A549 (cell line): ENCODE results near the gene NANOGP8. TPM values are rescaled to one million over a fixed set of nuclear protein-coding genes. Genes with fewer than 3 reads are reported as not detected.

ENCODE experiments used
- ATAC-seq, 2 experiments: fragments of 200-7000 bp in 1 of 2; fragments of >200 bp in 1 of 2; cut with Nextera tagmentation in 1 of 2; cut with Tn5 transposase in 1 of 2; 3 replicates each; pipeline versions ENCODE4 v1.8.0 to v1.9.1; 2018 to 2020; ENCODE audit warnings: mild to moderate bottlenecking in 1 of 2, moderate library complexity in 1 of 2
- CTCF ChIA-PET: fragments of 300-600 bp; sonication (Branson Sonifier 250); formaldehyde crosslinking; extraction: SDS; loops from one replicate; lab custom pipeline; 2021; ENCODE audit warnings: antibody characterized with exemption, inconsistent platforms; lab: Yijun Ruan, JAX
- POLR2A ChIA-PET: fragments of 350-600 bp; formaldehyde crosslinking; extraction: SDS; loops from one replicate; lab custom pipeline; 2021; ENCODE audit warnings: antibody characterized with exemption, inconsistent platforms; lab: Yijun Ruan, JAX
- DNase-seq, 2 experiments: peaks; one replicate each; pipeline versions ENCODE4 v3.0.0 to v3.0.0-alpha.2; 2011 to 2016; ENCODE audit warnings: low read depth in 1 of 2, low spot score in 1 of 2
- FAIRE-seq: peaks from 2 replicates; lab custom pipeline; 2011; peaks lifted over from hg19 to GRCh38; lab: Jason Lieb, UNC
- H3K27ac ChIP-seq, 2 experiments: fragments of >200 bp; sonication (Bioruptor Twin); formaldehyde crosslinking; 3 replicates each; pipeline ENCODE4 v1.5.1; 2016 to 2017
- H3K4me1 ChIP-seq: fragments of >200 bp; sonication (Bioruptor Twin); formaldehyde crosslinking; 3 replicates; pipeline ENCODE4 v1.6.1; 2016
- H3K4me2 ChIP-seq: fragments of >200 bp; sonication (Bioruptor Twin); formaldehyde crosslinking; 3 replicates; pipeline ENCODE4 v1.6.1; 2016
- H3K4me3 ChIP-seq: fragments of >200 bp; sonication (Bioruptor Twin); formaldehyde crosslinking; 3 replicates; pipeline ENCODE4 v1.5.1; 2016
- H3K9me3 ChIP-seq: fragments of >200 bp; sonication (Bioruptor Twin); formaldehyde crosslinking; 3 replicates; pipeline ENCODE4 v1.6.1; 2016
- CBX8 ChIP-seq: fragments of 200-600 bp; sonication (generic); IDR thresholded peaks from 2 replicates; pipeline ENCODE4 v1.6.1; 2016
- CHD4 ChIP-seq: fragments of 200-600 bp; sonication (generic); IDR thresholded peaks from 2 replicates; pipeline ENCODE4 v1.6.1; 2016; ENCODE audit warnings: antibody characterized with exemption, mild to moderate bottlenecking, borderline replicate concordance
- EP300 ChIP-seq, 2 experiments: fragments of >200 bp; sonication (Bioruptor Twin); formaldehyde crosslinking; IDR thresholded peaks; 2 replicates in 1 of 2; 3 replicates in 1 of 2; pipeline ENCODE4 v1.6.1; 2016 to 2017
- FOSB ChIP-seq: fragments of 250-450 bp; sonication (Bioruptor Pico); IDR thresholded peaks from 2 replicates; pipeline ENCODE4 v1.5.0; 2020; ENCODE audit warnings: mild to moderate bottlenecking, moderate library complexity
- FOSL2 ChIP-seq, 2 experiments: fragments of 450-650 bp in 1 of 2; fragments of >200 bp in 1 of 2; sonication (Bioruptor Twin) in 1 of 2; formaldehyde crosslinking; IDR thresholded peaks; 2 replicates each; pipeline versions ENCODE4 v1.5.0 to v1.6.1; 2016 to 2020; ENCODE audit warnings: mild to moderate bottlenecking in 1 of 2, moderate library complexity in 1 of 2
- HOXA7 ChIP-seq: fragments of 250-450 bp; sonication (Bioruptor Pico); IDR thresholded peaks from 2 replicates; pipeline ENCODE4 v1.5.0; 2020; ENCODE audit warnings: mild to moderate bottlenecking, moderate library complexity
- HOXB13 ChIP-seq: fragments of 250-450 bp; sonication (Bioruptor Pico); IDR thresholded peaks from 2 replicates; pipeline ENCODE4 v1.5.0; 2020; ENCODE audit warnings: low read depth, mild to moderate bottlenecking, moderate library complexity
- JUNB ChIP-seq: fragments of >200 bp; sonication (Bioruptor Twin); formaldehyde crosslinking; IDR thresholded peaks from 2 replicates; pipeline ENCODE4 v1.6.1; 2016
- KDM1A ChIP-seq: fragments of 200-600 bp; sonication (generic); IDR thresholded peaks from 2 replicates; pipeline ENCODE4 v1.6.1; 2016; ENCODE audit warnings: low read depth, mild to moderate bottlenecking
- KDM5A ChIP-seq: fragments of 200-600 bp; sonication (generic); IDR thresholded peaks from 2 replicates; pipeline ENCODE4 v1.6.1; 2016; ENCODE audit warnings: antibody characterized with exemption, mild to moderate bottlenecking
- MAZ ChIP-seq: fragments of 150-350 bp; IDR thresholded peaks from 2 replicates; pipeline ENCODE4 v1.6.1; 2014; ENCODE audit warnings: antibody characterized with exemption, low read depth, low read length, borderline replicate concordance
- MYC ChIP-seq: IDR thresholded peaks from 2 replicates; pipeline ENCODE4 v1.6.1; 2012; ENCODE audit warnings: mild to moderate bottlenecking, inconsistent platforms, low read length, improper control_type of control experiment, borderline replicate concordance
- NFE2L2 ChIP-seq: fragments of 150-350 bp; conservative IDR thresholded peaks from 2 replicates; pipeline ENCODE4 v1.6.1; 2014; ENCODE audit warnings: low read length
- NR3C1 ChIP-seq: fragments of >200 bp; sonication (Bioruptor Twin); formaldehyde crosslinking; IDR thresholded peaks from 3 replicates; pipeline ENCODE4 v1.6.1; 2017
- POLR2AphosphoS2 ChIP-seq: conservative IDR thresholded peaks from 2 replicates; pipeline ENCODE4 v1.6.1; 2012; ENCODE audit warnings: low read length, improper control_type of control experiment, inconsistent platforms
- RARB ChIP-seq: fragments of 250-450 bp; sonication (Bioruptor Pico); IDR thresholded peaks from 2 replicates; pipeline ENCODE4 v1.8.0; 2021; ENCODE audit warnings: mild to moderate bottlenecking, moderate library complexity
- RNF2 ChIP-seq: fragments of 200-600 bp; sonication (generic); IDR thresholded peaks from 2 replicates; pipeline ENCODE4 v1.6.1; 2016; ENCODE audit warnings: low read depth, mild to moderate bottlenecking, antibody characterized with exemption, moderate library complexity, borderline replicate concordance
- SMC3 ChIP-seq: fragments of >200 bp; sonication (Bioruptor Twin); formaldehyde crosslinking; IDR thresholded peaks from 3 replicates; pipeline ENCODE4 v1.6.1; 2018; ENCODE audit warnings: inconsistent platforms
- SREBF2 ChIP-seq: fragments of 450-650 bp; IDR thresholded peaks from 2 replicates; pipeline ENCODE4 v1.6.1; 2014; ENCODE audit warnings: mild to moderate bottlenecking, moderate library complexity
- ZC3H11A ChIP-seq: fragments of 450-650 bp; IDR thresholded peaks from 2 replicates; pipeline ENCODE4 v1.6.1; 2014; ENCODE audit warnings: antibody characterized with exemption, mild to moderate bottlenecking
- ZFP36 ChIP-seq: fragments of 450-650 bp; IDR thresholded peaks from 2 replicates; pipeline ENCODE4 v1.6.1; 2014; ENCODE audit warnings: borderline replicate concordance; ENCODE audit not compliant: partially characterized antibody
- ZSCAN20 ChIP-seq: fragments of 250-450 bp; sonication (Bioruptor Pico); IDR thresholded peaks from 2 replicates; pipeline ENCODE4 v1.8.0; 2022; ENCODE audit warnings: mild to moderate bottlenecking, moderate library complexity
- WGBS: methylation state at CpG from one replicate; pipeline ENCODE4 v1.1.6; 2017; ENCODE audit errors: missing lambda C conversion rate; 5-methylcytosine and 5-hydroxymethylcytosine counted together
- polyA plus RNA-seq, 4 experiments: library from polyadenylated mRNA; depleted of rRNA in 3 of 4; stranded (reverse); fragments of >200 nt; fragmentation: RNase III in 1 of 4; extraction: RNeasy Plus Mini Kit Qiagen cat#74134 plus additional on column Dnase treatment in 1 of 4; gene quantifications; 2 replicates in 3 of 4; 3 replicates in 1 of 4; pipeline ENCODE4 v1.2.3, GENCODE V29; 2011 to 2017
- TF ChIP-seq, protein P1 (sequence below): fragments of 200-600 bp; sonication (generic); IDR thresholded peaks from 2 replicates; pipeline ENCODE4 v1.6.1; 2016; ENCODE audit warnings: antibody characterized with exemption, mild to moderate bottlenecking, moderate library complexity
- TF ChIP-seq, protein P2 (sequence below): fragments of 450-650 bp; IDR thresholded peaks from 2 replicates; pipeline ENCODE4 v1.6.1; 2014; ENCODE audit warnings: antibody characterized with exemption
- TF ChIP-seq, protein P3 (sequence below): fragments of 250-450 bp; sonication (Bioruptor Pico); IDR thresholded peaks from 2 replicates; pipeline ENCODE4 v1.5.0; 2021; ENCODE audit warnings: mild to moderate bottlenecking, moderate library complexity, borderline replicate concordance
- TF ChIP-seq, protein P4 (sequence below): fragments of 250-450 bp; sonication (Bioruptor Pico); IDR thresholded peaks from 2 replicates; pipeline ENCODE4 v1.5.0; 2020; ENCODE audit warnings: low read depth, mild to moderate bottlenecking, moderate library complexity
- TF ChIP-seq, protein P5 (sequence below): IDR thresholded peaks from 2 replicates; pipeline ENCODE4 v1.6.1; 2012
- TF ChIP-seq, protein P6 (sequence below): fragments of >200 bp; sonication (Bioruptor Twin); formaldehyde crosslinking; IDR thresholded peaks from 3 replicates; pipeline ENCODE4 v1.5.1; 2016

NANOGP8 gene
- polyA plus RNA-seq, 2 of the 4 experiments (the other 2 are of a cell fraction) = not detected

DNA sequence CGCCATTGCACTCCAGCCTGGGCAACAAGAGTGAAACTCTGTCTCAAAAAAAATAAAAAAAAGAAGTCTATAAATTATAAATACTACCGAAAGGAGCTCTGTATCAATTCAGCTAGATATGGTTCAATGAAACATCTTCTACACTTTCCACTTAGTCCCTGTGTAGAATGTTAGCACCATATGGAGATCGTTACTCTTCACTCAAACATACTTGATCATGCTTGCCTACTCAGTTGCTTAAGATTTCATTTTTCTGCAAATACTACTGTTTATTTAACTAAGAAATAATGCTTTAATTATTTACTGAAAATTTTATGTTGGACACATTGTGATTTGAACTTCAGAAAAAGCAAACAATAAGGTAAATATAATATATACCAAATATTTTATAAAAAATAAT lies 17.1 kb upstream of the NANOGP8 start:
- CTCF ChIA-PET = no interaction called here
- ATAC-seq = no peak

DNA sequence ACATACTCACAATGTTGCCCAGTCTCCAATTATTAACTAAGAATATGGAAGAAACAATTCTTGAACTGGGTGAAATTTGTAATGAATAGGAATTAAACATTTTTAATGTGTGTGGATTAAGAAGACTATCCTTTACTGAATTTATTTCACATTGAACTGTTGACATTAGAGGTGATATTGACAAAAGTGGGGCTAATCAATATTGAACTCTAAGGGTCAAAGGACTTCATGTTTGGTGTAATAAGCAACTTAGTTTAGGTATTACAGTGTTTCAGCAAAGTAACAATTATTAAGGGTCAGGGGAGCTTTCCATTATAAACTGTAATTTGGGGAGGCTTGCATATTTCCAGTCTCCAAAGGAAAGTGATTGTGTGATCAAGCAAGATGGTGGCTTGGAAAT lies 16.2 kb upstream of the NANOGP8 start:
- DNase-seq = no peak
- Histone ChIP-seq H3K27ac (no peak overlapping the region), H3K4me1 (no peaks in the 10 kb centered on the region), H3K4me2 (no peak overlapping the region), H3K4me3 (no peak overlapping the region), H3K9me3 (no peaks in the 10 kb centered on the region)
- CTCF ChIA-PET = no interaction called here
- FAIRE-seq = no peak
- no peak for ATAC-seq
- POLR2A ChIA-PET = no interaction called here
- no peak for TF ChIP-seq EP300 (IDR thresholded peaks at IDR 0.05)
- no peak for TF ChIP-seq ZC3H11A
- TF ChIP-seq CHD4 = no peak
- no peak for TF ChIP-seq KDM5A
- no peak for TF ChIP-seq ZFP36
- TF ChIP-seq POLR2AphosphoS2 = no peak
- TF ChIP-seq, protein P1, sequence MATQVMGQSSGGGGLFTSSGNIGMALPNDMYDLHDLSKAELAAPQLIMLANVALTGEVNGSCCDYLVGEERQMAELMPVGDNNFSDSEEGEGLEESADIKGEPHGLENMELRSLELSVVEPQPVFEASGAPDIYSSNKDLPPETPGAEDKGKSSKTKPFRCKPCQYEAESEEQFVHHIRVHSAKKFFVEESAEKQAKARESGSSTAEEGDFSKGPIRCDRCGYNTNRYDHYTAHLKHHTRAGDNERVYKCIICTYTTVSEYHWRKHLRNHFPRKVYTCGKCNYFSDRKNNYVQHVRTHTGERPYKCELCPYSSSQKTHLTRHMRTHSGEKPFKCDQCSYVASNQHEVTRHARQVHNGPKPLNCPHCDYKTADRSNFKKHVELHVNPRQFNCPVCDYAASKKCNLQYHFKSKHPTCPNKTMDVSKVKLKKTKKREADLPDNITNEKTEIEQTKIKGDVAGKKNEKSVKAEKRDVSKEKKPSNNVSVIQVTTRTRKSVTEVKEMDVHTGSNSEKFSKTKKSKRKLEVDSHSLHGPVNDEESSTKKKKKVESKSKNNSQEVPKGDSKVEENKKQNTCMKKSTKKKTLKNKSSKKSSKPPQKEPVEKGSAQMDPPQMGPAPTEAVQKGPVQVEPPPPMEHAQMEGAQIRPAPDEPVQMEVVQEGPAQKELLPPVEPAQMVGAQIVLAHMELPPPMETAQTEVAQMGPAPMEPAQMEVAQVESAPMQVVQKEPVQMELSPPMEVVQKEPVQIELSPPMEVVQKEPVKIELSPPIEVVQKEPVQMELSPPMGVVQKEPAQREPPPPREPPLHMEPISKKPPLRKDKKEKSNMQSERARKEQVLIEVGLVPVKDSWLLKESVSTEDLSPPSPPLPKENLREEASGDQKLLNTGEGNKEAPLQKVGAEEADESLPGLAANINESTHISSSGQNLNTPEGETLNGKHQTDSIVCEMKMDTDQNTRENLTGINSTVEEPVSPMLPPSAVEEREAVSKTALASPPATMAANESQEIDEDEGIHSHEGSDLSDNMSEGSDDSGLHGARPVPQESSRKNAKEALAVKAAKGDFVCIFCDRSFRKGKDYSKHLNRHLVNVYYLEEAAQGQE = no peak
- no peak for TF ChIP-seq SMC3
- TF ChIP-seq RNF2 = no peak
- TF ChIP-seq, protein P2, sequence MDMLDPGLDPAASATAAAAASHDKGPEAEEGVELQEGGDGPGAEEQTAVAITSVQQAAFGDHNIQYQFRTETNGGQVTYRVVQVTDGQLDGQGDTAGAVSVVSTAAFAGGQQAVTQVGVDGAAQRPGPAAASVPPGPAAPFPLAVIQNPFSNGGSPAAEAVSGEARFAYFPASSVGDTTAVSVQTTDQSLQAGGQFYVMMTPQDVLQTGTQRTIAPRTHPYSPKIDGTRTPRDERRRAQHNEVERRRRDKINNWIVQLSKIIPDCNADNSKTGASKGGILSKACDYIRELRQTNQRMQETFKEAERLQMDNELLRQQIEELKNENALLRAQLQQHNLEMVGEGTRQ = no peak
- TF ChIP-seq MYC = no peak
- TF ChIP-seq RARB = no peak
- no peak for TF ChIP-seq HOXB13
- TF ChIP-seq, protein P3, sequence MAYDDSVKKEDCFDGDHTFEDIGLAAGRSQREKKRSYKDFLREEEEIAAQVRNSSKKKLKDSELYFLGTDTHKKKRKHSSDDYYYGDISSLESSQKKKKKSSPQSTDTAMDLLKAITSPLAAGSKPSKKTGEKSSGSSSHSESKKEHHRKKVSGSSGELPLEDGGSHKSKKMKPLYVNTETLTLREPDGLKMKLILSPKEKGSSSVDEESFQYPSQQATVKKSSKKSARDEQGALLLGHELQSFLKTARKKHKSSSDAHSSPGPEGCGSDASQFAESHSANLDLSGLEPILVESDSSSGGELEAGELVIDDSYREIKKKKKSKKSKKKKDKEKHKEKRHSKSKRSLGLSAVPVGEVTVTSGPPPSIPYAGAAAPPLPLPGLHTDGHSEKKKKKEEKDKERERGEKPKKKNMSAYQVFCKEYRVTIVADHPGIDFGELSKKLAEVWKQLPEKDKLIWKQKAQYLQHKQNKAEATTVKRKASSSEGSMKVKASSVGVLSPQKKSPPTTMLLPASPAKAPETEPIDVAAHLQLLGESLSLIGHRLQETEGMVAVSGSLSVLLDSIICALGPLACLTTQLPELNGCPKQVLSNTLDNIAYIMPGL = no peak
- no peak for TF ChIP-seq ZSCAN20 (CRISPR knock-in tag)
- TF ChIP-seq, protein P4, sequence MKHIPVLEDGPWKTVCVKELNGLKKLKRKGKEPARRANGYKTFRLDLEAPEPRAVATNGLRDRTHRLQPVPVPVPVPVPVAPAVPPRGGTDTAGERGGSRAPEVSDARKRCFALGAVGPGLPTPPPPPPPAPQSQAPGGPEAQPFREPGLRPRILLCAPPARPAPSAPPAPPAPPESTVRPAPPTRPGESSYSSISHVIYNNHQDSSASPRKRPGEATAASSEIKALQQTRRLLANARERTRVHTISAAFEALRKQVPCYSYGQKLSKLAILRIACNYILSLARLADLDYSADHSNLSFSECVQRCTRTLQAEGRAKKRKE (CRISPR knock-in tag) = no peak
- TF ChIP-seq JUNB = no peak
- TF ChIP-seq CBX8 = no peak

More for the DNA sequence above, 17.1 kb upstream of the NANOGP8 start:
- FAIRE-seq = no peak
- Histone ChIP-seq H3K4me2 (no peak overlapping the region), H3K27ac (no peak overlapping the region), H3K4me1 (no peaks in the 10 kb centered on the region), H3K9me3 (no peaks in the 10 kb centered on the region), H3K4me3 (no peak overlapping the region)
- POLR2A ChIA-PET = no interaction called here
- DNase-seq = no peak
- no peak for TF ChIP-seq MAZ
- TF ChIP-seq, protein P5, sequence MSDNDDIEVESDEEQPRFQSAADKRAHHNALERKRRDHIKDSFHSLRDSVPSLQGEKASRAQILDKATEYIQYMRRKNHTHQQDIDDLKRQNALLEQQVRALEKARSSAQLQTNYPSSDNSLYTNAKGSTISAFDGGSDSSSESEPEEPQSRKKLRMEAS = no peak
- no peak for TF ChIP-seq NFE2L2
- TF ChIP-seq, protein P6, sequence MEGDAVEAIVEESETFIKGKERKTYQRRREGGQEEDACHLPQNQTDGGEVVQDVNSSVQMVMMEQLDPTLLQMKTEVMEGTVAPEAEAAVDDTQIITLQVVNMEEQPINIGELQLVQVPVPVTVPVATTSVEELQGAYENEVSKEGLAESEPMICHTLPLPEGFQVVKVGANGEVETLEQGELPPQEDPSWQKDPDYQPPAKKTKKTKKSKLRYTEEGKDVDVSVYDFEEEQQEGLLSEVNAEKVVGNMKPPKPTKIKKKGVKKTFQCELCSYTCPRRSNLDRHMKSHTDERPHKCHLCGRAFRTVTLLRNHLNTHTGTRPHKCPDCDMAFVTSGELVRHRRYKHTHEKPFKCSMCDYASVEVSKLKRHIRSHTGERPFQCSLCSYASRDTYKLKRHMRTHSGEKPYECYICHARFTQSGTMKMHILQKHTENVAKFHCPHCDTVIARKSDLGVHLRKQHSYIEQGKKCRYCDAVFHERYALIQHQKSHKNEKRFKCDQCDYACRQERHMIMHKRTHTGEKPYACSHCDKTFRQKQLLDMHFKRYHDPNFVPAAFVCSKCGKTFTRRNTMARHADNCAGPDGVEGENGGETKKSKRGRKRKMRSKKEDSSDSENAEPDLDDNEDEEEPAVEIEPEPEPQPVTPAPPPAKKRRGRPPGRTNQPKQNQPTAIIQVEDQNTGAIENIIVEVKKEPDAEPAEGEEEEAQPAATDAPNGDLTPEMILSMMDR = no peak
- TF ChIP-seq EP300 (IDR thresholded peaks at IDR 0.05) = no peak
- no peak for TF ChIP-seq FOSL2 (IDR thresholded peaks at IDR 0.05)
- TF ChIP-seq FOSL2 (CRISPR knock-in tag; IDR thresholded peaks at IDR 0.05) = no peak
- no peak for TF ChIP-seq HOXA7 (CRISPR knock-in tag)
- TF ChIP-seq KDM1A = no peak
- no peak for TF ChIP-seq HOXB13
- TF ChIP-seq NR3C1 = no peak
- no peak for TF ChIP-seq SREBF2
- no peak for TF ChIP-seq FOSB
- 85% methylated on average over 3 of the region's 3 CpGs for WGBS
